GM21367 (cell line): ENCODE measurements around the gene TEF.

Experiments used
- ATAC-seq: cut with Tn5 transposase; IDR thresholded peaks from one replicate; pipeline ENCODE4 v1.9.1; 2021; ENCODE audit not compliant: unreplicated experiment

Gene TEF

GRCh38 chr22:41353862-41354575, 27.7 kb upstream of the TEF start:
- ATAC-seq, result no peak

GRCh38 chr22:41354979-41355378, 26.8 kb upstream of the TEF start:
- ATAC-seq, result no peak

- no peak for ATAC-seq
Measured at GRCh38 chr22:41355895-41356294, 25.8 kb upstream of the TEF start.

GRCh38 chr22:41356430-41357028, 25.2 kb upstream of the TEF start:
- no peak for ATAC-seq

GRCh38 chr22:41357191-41357590, 24.6 kb upstream of the TEF start:
- no peak for ATAC-seq

GRCh38 chr22:41358927-41359326, 22.8 kb upstream of the TEF start:
- ATAC-seq, result no peak

- no peak for ATAC-seq
Measured at GRCh38 chr22:41359376-41359775, 22.4 kb upstream of the TEF start.

GRCh38 chr22:41360126-41360525, 21.6 kb upstream of the TEF start:
- no peak for ATAC-seq

- no peak for ATAC-seq
Measured at GRCh38 chr22:41361716-41362310, 19.9 kb upstream of the TEF start.

GRCh38 chr22:41362615-41363014, 19.1 kb upstream of the TEF start:
- no peak for ATAC-seq

- no peak for ATAC-seq
Measured at GRCh38 chr22:41364233-41364632, 17.5 kb upstream of the TEF start.

GRCh38 chr22:41364955-41365354, 16.8 kb upstream of the TEF start:
- ATAC-seq, result no peak

GRCh38 chr22:41365425-41365824, 16.3 kb upstream of the TEF start:
- ATAC-seq, result no peak

GRCh38 chr22:41366323-41367029, 15.3 kb upstream of the TEF start:
- ATAC-seq, result no peak

GRCh38 chr22:41367039-41367679, 14.6 kb upstream of the TEF start:
- ATAC-seq, result no peak

- no peak for ATAC-seq
Measured at GRCh38 chr22:41367680-41368542, 13.8 kb upstream of the TEF start.

GRCh38 chr22:41368543-41369423, 13.0 kb upstream of the TEF start:
- ATAC-seq, result no peak

GRCh38 chr22:41369424-41369745, 12.4 kb upstream of the TEF start:
- no peak for ATAC-seq

- ATAC-seq, result no peak
Measured at GRCh38 chr22:41369837-41370236, 11.9 kb upstream of the TEF start.

- ATAC-seq, result no peak
Measured at GRCh38 chr22:41377846-41378245, 3.9 kb upstream of the TEF start.
